Hematopoietic multipotent progenitor cell treated with erythropoietin and hydrocortisone succinate and interleukin-3 and kit ligand, for 17 days (in vitro differentiated cells): ENCODE data around the gene SEMA3C.

Experiments
- DNase-seq: peaks from one replicate; pipeline ENCODE4 v3.0.0-alpha.2; 2015; ENCODE audit warnings: low spot score

The SEMA3C gene

GRCh38 chr7:80734011-80734410 is 184.8 kb downstream of the SEMA3C start:
- DNase-seq = no peak

GRCh38 chr7:80733333-80733915 is 185.4 kb downstream of the SEMA3C start:
- DNase-seq = no peak

GRCh38 chr7:80732630-80733029 is 186.2 kb downstream of the SEMA3C start:
- peak; percentile 31 for DNase-seq

GRCh38 chr7:80731281-80731680 is 187.6 kb downstream of the SEMA3C start:
- no peak for DNase-seq

- no peak for DNase-seq
Observed at GRCh38 chr7:80729591-80730320, 189.1 kb downstream of the SEMA3C start.

GRCh38 chr7:80726666-80727065 is 192.2 kb downstream of the SEMA3C start:
- DNase-seq = no peak

- DNase-seq = no peak
Observed at GRCh38 chr7:80725181-80725611, 193.7 kb downstream of the SEMA3C start.

GRCh38 chr7:80724249-80724871 is 194.5 kb downstream of the SEMA3C start:
- no peak for DNase-seq

GRCh38 chr7:80722616-80723195 is 196.1 kb downstream of the SEMA3C start:
- DNase-seq = no peak

- DNase-seq = no peak
Observed at GRCh38 chr7:80721883-80722615, 196.8 kb downstream of the SEMA3C start.

- DNase-seq = no peak
Observed at GRCh38 chr7:80720146-80720545, 198.7 kb downstream of the SEMA3C start.

GRCh38 chr7:80719261-80719660 is 199.6 kb downstream of the SEMA3C start:
- DNase-seq = no peak

- no peak for DNase-seq
Observed at GRCh38 chr7:80711531-80711930, 207.3 kb downstream of the SEMA3C start.

GRCh38 chr7:80708123-80708522 is 210.7 kb downstream of the SEMA3C start:
- no peak for DNase-seq

GRCh38 chr7:80707318-80707717 is 211.5 kb downstream of the SEMA3C start:
- no peak for DNase-seq

GRCh38 chr7:80705130-80705781 is 213.6 kb downstream of the SEMA3C start:
- DNase-seq = no peak

- DNase-seq = no peak
Observed at GRCh38 chr7:80703272-80703671, 215.6 kb downstream of the SEMA3C start.

- DNase-seq = no peak
Observed at GRCh38 chr7:80699721-80700256, 219.1 kb downstream of the SEMA3C start.

- DNase-seq = peak; percentile 52
Observed at GRCh38 chr7:80699045-80699638, 219.7 kb downstream of the SEMA3C start.
